SK-N-MC (cell line): ENCODE results near the gene SKP2.

Source experiments
- EZH2 ChIP-seq: fragments of 200-600 bp; sonication (generic); IDR thresholded peaks from one replicate; pipeline ENCODE4 v1.6.1; 2017; ENCODE audit warnings: antibody characterized with exemption
- POLR2AphosphoS5 ChIP-seq: IDR thresholded peaks from 2 replicates; pipeline ENCODE4 v1.6.1; 2012; ENCODE audit warnings: mild to moderate bottlenecking, low read depth, low read length, borderline replicate concordance

DNA sequence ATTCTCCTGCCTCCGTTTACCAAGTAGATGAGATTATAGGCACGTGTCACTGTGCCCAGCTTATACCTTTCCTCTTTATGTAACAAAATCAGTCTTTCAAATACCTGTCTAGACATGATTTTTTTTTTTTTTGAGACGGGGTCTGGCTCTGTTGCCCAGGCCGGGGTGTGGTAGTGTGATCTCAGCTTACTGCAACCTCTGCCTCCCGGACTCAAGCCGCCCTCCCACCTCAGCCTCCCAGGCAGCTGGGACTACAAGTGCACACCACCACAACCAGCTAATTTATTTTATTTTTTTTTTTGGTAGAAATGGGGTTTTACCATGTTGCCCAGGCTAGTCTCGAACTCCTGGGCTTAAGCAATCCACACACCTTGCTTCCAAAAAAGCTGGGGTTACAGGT, 76.6 kb downstream of the SKP2 start:
- TF ChIP-seq POLR2AphosphoS5 (no peak), EZH2 (no peak)
